Sciatic nerve (tissue), 2 donors: ENCODE measurements around the gene CLNK. TPM values are rescaled to one million over a fixed set of nuclear protein-coding genes. Genes with fewer than 3 reads are reported as not detected.
"Not testable (repeated sequence)": the region's sequence is repeated elsewhere in the genome, so short reads cannot be mapped to it uniquely, and the experiment has no call there.

ENCODE experiments used
- ATAC-seq: fragments of 200-7000 bp; cut with Tn5 transposase; one replicate; pipeline ENCODE4 v1.9.1; 2020; ENCODE audit warnings: mild to moderate bottlenecking, moderate library complexity
- DNase-seq: peaks from one replicate; pipeline ENCODE4 v3.0.0-alpha.2; 2020; ENCODE audit warnings: low spot score
- intact Hi-C: fragments of 100-400 bp; cut with DNase I; formaldehyde crosslinking; loops from one replicate; pipeline ENCODE4 v1.14.2; 2022
- total RNA-seq: library from RNA; stranded (reverse); fragmentation: NEBNext Ultra II Directional; extraction: Animal tissue kit (Norgen Biotek cat#: 25700); gene quantifications from one replicate; pipeline ENCODE4 v1.2.1, GENCODE V29; 2021
- donor health status: DM: no; HTN: no; CAD: no.
- donor health status: DM: no; HTN: no; CAD: no.

Gene CLNK
- total RNA-seq, 1 donor from 2014 or later: not detected

DNA sequence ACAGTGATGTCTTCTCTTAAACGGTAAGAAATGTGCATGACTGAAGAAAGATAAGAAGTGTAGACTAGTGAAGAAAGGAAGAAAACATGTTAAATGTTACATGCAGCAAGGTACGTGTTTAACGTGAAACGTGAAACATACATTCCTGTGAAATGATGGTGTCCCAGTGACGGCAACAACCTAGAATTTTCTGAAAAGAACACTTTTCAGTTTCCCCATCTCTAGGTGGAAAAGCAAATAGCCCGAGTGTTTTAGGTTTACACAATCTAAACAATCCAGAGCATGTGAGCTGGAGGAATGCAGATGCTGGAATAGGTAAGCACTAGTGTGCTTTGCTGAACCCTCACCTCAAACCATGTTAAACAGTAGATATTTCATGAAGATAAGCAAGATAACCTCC lies 60.7 kb downstream of the CLNK start:
- intact Hi-C loops: no loop called here
- no peak for ATAC-seq
- DNase-seq: no peak

DNA sequence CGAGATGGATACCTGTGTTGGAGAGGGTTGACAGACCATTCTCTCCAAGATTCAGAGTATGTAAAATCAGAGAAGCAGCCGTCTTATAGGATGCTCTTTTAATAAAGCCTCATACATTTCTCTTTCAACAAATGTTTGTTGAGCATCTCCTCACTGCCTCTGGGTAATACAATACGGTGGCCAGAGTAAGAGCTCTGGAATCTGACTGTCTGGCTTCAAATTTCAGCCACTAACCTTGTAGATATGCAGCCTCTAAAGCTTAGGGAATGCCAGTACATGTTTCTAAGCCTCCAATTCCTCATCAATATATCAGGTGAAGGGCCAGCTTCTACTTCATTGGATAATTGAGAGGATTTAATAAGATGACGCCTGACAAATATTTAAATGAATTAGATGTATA lies 61.3 kb downstream of the CLNK start:
- ATAC-seq (no peak), DNase-seq (no peak)
- intact Hi-C loops: no loop called here

DNA sequence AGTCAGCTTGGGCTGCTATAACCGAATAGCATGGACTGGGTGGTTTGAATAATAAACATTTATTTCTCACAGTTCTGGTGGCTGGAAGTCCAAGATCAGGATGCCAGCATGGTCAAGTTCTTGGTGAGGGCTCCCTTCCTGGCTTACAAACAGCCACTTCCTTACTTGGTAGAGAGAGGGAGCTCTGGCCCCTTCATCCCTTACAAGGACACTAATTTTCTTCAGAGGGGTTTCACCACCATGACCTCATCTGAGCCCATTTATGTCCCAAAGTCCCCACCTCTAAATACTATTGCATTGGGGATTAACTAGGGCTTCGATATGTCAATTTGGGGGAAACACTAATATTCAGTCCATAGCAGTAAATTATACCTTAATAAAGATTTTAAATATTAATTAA lies 61.8 kb downstream of the CLNK start:
- intact Hi-C loops: no loop called here
- DNase-seq (no peak), ATAC-seq (no peak)

DNA sequence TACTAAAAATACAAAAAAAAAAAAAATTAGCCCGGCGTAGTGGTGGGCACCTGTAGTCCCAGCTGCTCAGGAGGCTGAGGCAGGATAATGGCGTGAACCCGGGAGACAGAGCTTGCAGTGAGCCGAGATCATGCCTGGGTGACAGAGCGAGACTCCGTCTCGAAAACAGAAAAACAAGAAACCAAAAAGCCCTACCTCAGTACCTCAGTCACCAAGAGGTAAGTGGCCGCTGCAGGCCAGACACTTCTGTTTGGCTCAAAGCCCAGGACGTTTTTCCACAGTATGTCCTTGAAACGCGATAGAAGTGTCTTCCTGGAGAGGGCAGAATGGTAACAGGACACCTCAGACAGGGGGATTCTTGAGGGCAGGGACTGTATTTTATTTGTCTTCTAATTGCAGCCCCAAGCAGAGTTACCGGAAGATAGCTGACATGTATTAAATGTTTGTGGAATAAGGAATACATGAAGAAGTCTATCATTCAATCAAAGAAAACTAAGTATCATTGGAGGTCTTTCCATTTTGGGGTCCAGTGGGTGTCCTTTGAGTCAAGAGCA lies 63.6 kb downstream of the CLNK start:
- DNase-seq: no peak
- ATAC-seq: no peak
- intact Hi-C loops: no loop called here

DNA sequence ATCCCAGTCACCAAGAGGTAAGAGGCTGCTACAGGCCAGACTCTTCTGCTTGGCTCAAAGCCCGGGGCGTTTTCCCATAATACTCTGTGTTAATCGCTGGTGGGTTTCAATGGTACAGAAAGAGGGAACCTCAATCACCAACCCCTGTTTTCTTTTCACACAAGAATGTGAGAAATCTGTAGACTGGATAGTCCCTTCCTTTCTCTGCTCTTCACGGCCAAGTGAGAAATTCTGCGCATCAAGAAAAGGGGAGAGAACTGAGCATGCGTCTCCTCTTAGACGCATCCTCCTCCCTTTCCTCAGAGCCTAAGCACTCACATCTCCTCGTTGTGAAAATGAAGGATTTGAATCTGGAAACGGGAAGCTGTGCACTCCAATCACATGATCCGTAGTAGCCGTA lies 64.7 kb downstream of the CLNK start:
- no peak for DNase-seq
- no peak for ATAC-seq
- intact Hi-C loops: no loop called here

DNA sequence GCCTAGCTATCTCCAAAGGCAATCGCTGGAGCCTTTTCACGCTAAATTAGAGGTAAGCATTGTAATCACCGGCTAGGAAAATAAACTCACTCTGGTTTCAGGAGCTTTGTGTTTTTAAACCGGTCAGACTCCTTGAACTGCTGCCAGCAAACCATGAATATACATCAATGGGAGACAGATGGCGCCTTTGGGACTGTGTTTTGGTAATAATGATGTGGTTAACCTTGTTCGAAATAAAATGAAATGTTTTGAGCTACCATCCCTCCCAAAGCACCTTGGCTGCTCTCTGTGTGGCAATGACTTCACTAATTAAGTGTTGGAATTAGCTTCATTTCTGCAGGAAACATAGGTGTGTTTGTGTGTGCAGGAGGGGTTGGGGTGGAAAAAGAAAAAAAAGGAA lies 65.3 kb downstream of the CLNK start:
- no peak for ATAC-seq
- intact Hi-C loops: no loop called here
- DNase-seq: no peak

DNA sequence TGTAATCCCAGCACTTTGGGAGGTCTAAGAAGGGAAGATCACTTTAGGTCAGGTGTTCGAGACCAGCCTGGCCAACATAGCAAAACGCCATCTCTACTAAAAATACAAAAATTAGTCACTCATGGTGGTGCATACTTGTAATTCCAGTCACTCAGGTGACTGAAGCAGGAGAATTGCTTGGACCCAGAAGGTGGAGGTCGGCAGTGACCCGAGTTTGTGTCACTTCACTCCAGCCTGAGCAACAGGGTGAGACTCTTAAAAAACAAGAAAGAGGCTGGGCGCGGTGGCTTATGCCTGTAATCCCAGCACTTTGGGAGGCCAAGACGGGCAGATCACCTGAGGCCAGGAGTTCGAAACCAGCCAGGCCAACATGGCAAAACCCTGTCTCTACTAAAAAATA lies 69.6 kb downstream of the CLNK start:
- DNase-seq, intact Hi-C loops, ATAC-seq: not testable (repeated sequence)

DNA sequence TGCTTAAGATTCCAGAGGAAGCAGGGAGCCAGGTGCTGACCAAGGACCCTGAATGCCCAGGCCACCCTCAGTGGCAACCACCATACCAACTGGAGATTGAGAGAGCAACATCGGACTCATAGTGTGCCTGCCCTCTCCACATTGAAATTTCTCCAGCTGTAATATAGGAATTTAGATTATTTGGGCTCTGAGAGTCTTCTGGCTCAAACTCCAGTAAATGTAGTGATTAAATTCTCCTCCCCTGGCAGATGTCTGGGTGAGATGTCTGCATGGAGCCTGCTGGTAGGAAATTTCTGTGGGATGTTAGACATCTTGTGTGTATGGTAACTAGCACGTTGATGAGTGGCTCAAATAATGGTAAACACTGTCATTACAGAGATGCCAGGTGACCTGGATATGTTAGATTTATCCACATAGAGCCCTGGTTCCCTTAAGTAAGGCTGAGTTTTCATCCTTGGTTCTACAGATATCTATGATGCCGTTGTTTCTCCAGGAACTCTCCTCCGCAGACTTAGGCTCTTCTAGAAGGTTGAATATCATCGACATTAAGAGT lies 70.6 kb downstream of the CLNK start:
- DNase-seq: no peak
- no peak for ATAC-seq
- intact Hi-C loops: no loop called here

DNA sequence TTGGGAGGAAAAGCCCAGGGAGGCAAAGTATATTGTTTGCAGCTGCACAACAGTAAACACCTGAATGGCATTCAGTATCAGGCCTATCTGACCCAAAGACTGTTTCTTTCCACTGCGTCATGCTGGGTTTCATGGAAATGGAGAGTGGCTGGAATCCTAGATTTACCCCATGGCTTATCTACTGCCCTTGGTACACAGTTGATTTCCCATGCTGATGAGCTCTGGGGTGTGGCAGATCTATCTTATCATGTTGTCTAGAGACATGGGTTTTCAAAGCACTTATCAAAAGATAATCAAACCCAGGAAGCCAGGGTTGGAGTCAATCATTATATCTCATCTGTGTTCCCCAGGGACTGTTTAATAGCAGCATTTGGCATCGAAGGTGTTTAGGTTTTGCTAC lies 72.1 kb downstream of the CLNK start:
- DNase-seq (no peak), ATAC-seq (no peak)
- intact Hi-C loops: no loop called here

DNA sequence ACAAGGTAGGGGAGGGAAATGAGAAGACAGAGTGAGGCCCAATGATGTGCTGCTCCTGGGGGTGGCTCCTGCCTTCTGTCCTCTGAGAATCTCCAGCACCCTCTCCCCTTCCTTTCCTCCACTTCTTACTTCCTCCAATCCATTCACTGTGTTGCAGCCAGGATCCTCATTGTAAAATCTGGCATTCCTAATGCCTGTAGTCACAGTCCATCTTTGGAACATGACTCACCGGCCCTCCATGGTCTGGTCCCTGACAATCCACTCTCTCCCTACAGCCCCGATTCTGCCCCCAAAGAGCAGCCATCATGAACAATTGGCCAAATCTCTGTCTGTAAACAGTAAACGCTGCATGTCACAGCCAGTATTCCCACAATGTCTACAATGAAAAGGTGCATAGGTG lies 72.9 kb downstream of the CLNK start:
- ATAC-seq: no peak
- intact Hi-C loops: no loop called here
- DNase-seq: no peak

DNA sequence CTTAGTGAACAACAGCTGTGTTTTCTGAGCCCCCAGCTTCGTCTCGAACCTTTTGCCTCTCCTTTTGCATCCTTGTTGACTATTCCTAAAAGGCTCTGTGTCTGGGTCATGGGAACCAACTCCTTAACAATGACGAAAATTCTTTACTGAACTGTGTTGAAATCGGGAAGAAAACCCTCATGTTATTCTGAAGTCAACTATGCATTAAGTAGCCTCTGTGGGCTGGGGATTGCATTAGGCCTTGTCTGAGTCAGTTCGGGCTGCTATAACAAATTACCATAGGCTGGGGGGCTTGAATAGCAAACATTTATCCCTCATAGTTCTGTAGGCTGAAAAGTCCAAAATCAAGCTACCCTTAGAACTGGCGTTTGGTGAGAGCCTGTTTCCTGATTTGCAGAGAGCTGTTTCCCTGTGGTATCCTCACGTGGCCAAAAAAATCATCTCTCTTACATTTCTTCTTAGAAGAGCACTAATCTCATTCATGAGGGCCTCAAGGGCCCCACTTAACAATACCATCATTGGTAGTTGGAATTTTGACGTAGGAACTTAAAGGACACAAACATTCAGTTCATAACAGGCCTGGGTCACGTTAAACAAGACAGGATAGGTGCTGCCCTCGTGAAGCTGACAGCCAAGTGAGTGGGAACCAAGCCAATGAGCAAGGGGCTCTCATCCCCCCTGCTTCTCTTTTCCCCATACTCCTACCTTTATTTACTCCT lies 75.9 kb downstream of the CLNK start:
- intact Hi-C loops: no loop called here
- DNase-seq (no peak), ATAC-seq (no peak)

DNA sequence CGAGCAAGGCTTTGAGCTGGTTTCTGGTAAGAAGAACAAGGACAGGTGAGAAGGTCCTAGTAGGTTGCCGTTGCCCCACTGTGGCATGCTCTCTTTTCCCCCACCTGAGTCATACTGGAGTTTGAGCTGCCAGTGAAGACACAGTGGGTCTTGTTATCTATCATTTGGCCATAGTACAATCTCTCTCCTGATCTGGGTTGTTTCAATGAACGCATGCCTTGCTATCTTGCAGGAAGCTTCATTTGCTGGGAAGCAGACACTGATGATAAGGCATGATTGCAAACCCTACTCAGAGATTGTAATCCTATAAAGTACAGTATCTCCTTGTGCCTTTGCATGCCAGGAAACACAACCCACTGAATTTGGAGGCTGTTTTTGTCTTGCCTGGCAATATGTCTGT lies 77.4 kb downstream of the CLNK start:
- intact Hi-C loops: no loop called here
- ATAC-seq (no peak), DNase-seq (no peak)

DNA sequence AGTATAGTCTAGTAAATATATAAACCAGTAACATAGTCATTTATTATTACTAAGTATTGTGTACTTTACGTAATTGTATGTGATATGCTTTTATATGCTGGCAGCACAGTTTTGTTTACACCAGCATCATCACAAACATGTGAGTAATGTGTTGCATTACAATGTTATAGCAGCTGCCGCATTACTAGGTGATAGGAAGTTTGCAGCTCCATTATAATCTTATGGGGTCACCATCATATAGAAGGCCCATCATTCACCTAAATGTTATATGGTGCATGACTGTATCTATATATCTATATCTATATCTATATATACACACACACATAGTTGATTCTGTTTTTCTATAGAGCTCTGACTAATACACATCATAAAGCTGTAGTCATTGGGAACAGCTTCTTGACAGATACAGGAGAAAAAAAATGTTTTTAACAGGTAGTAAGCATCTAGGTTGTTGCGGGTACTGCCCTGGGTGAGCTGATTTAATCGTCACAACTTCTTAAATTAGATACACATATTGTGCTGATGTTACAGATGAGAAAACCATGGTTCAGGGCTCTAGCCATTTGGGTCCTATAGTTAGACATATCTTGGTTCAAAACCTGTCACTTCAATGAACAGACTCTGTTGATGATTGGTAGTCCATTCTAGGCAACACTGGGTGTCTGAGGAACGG lies 77.9 kb downstream of the CLNK start:
- intact Hi-C loops: no loop called here
- ATAC-seq (no peak), DNase-seq (no peak)

DNA sequence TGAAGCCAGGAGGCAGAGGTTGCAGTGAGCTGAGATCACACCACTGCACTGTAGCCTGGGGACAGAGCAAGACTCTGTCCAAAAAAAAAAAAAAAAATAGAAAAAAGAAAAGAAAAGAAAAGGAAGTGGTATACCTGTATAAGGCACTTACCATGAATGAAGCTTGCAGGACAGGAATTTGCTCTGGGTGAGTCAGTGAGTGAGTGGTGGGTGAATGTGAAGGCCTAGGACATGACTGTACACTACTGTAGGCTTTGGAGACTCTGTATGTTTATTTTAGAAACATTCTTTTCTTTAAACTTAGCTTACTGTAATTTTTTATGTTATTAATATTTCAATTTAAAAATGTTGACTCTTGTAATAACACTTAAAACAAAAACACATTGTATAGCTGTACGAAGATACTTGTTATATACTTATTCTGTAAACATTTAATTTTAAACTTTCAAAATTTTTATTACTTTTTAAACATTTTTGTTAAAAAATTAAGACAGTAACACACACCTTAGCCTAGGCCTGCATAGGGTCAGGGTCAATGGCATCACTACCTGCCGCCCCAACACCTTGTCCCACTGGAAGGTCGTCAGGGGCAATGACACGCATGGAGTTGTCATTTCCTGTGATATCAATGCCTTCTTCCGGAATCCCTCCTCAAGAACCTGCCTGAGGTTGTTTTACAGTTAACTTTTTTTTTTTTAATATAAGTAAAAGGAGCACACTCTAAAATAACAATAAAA lies 78.7 kb downstream of the CLNK start:
- DNase-seq (no peak), ATAC-seq (no peak)
- intact Hi-C loops: no loop called here

DNA sequence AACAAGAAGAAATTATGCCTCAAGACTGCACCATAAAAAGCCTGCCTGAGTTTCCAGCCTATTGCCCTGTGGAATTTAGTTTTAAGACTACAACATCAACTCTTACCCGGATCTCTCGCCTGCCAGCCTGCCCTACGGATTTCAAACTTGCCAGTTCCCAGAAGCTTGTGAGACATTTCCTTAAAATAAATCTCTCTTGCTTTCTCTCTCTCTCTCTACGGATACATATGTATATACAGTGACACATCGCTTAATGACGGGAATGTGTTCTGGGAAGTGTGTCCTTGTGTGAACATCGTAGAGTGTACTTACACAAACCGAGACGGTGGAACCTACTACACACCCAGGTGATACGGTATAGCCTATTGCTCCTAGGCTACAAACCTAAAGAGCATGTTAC lies 79.5 kb downstream of the CLNK start:
- intact Hi-C loops: no loop called here
- ATAC-seq (no peak), DNase-seq (no peak)

DNA sequence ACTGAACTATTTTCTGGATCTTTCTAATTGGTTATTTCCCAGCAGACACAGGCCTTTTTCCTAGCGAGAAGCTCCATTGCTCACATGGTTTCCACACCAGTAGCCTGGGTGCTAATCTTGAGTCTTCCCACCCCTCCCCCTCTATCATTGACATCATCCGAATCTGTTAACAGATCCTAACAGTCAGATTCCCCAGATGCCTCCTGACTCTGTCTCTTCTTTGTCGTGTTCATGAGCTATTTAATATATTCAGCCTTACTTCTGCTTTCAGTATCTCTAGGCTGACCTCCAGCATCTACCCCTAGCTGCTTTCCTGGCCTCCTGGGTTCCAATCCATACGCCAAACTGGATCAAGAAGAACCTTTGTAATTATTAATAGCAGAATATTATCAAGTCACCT lies 85.0 kb downstream of the CLNK start:
- DNase-seq (no peak), ATAC-seq (no peak)
- intact Hi-C loops: no loop called here

DNA sequence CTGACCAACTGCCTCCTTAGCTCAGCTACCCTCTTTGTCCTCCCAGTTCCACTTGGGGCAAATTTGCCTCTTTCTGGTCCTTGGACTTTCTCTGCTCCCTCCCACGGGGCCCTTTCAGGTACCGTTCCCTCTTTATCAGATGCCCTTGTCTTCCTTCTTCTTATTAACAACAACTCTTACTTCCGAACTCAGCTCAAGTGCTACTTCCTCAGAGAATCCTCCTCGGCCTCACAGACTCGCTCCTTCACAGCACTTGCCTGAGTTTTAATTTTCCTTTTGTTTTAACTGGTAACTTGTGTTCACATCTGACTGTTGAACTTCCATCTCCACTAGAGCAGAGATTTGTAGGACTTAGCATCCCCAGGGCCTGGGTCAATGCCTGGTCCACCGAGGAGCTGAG lies 85.7 kb downstream of the CLNK start:
- ATAC-seq: no peak

DNA sequence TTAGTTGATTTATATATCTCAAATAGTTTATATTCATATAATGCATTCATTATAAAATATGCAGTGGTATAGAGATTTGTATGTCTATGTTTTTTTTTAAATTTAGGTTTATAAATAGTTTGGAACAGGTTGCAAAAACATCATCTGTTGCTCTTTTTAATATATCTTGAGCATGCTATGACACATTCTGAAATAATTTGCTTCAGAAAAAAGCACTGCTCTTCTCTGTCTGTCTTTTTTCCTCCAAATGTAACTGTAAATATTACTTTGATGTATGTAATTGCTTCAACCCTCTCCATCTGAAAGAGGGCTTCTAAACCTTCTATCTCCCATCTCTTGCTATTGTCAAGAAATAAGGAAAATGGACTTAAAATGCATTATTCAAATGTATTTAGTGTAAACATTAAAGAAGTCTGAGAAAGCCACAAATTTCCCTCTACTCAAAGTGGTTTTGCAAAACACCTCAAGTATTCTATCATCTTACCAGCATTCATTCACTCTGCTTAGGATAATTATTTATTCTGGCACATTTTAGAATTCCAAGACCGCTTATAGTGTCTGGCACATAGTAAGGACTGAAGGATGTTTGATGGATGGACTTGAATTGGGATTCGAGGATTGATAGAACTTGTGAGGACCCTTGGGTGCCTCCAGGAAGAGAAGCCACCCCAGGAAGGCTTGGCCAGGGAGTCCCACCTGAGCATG lies 87.8 kb downstream of the CLNK start:
- DNase-seq (no peak), ATAC-seq (no peak)
- intact Hi-C loops: no loop called here

More for the DNA sequence above, 85.7 kb downstream of the CLNK start:
- intact Hi-C loops: no loop called here
- no peak for DNase-seq

DNA sequence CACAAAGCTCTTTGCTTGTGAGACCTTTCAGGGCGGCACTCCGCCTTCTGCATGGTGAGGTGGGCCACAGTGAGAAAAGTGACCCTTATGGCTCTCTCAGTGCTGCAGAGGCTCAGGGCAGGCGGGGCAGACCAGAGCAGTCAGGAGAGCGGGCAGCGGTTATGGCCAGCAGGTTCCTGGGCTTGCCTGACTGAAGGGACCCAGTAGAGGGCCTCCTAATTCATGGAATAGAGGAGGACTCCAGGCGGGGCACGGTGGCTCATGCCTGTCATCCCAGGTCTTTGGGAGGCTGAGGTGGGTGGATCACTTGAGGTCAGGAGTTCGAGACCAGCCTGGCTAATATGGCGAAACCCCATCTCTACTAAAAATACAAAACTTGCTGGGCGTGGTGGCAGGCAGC lies 91.4 kb downstream of the CLNK start:
- ATAC-seq (no peak), DNase-seq (no peak)
- intact Hi-C loops: no loop called here
